CD4-positive, alpha-beta T cell treated with Interleukin-17A for 1 hour (primary cell): Measurements from ENCODE around the gene OTX1.
A peak's percentile ranks its signal among the peaks of the same experiment; 100 is the strongest.
"Not testable (repeated sequence)": the region's sequence is repeated elsewhere in the genome, so short reads cannot be mapped to it uniquely, and the experiment has no call there.

Source experiments
- DNase-seq: peaks from one replicate; pipeline ENCODE4 v3.0.0-alpha.2; 2020

The OTX1 gene

GRCh38 chr2:63050334-63051041, at the start of gene OTX1:
TSS of gene OTX1 (plus strand) at chr2:63050830. CDS start at chr2:63052991, 2,161 bp downstream.
- peak; percentile 56 for DNase-seq

GRCh38 chr2:63001576-63001975, 49.1 kb upstream of the OTX1 start:
- no peak for DNase-seq

GRCh38 chr2:63003351-63003750, 47.3 kb upstream of the OTX1 start:
- DNase-seq: no peak

DNA sequence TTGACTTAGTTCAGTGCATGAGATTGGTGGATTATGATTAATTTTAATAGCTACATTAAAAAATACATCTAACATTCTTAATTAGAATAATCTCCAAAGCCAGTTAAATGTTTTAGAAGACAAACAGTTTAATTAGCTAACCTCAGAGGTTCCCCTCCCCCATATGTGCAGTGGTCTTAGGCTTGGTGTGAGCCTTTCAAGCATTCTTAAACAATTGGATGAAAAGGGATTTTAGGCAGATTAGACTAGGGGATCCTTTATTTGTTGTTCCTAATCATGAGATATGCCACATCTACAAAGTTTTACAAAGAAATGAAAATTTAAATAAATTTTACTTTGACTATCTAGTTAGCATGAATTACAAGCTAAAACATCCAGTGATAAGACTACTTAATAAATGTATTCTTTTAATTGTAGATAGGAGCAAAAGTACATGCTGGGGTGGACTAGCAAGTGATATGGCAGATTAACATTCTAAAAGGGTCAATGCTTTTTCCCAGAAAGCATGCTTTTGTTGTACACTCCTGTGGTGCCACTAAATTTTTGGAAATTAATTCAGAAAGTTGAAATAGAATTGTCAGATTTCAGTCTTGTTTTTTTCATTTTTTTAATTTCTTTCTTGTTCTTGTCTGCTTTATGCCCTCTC, 42.7 kb upstream of the OTX1 start:
- no peak for DNase-seq

GRCh38 chr2:63008838-63009237, 41.8 kb upstream of the OTX1 start:
- no peak for DNase-seq

- no peak for DNase-seq
Measured at GRCh38 chr2:63009490-63009889, 41.1 kb upstream of the OTX1 start.

DNA sequence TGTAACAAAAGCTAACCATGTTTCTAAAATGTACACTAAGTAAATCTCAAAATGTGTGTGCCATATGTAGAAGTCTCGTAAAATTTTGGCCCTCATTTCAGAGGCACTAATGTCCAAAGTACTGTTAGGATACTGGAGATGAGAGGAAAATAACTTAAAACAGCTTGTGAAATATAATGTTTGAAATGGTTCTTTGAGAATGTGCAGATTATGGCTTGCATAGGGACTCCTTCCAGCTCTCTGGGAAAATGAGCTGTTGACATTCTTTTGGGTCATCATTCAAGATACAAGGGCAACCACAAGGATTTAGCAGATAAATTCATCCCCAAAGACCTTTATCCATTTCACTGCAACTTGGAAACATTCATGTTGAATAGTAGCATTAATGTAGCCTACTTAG, 38.1 kb upstream of the OTX1 start:
- no peak for DNase-seq

DNA sequence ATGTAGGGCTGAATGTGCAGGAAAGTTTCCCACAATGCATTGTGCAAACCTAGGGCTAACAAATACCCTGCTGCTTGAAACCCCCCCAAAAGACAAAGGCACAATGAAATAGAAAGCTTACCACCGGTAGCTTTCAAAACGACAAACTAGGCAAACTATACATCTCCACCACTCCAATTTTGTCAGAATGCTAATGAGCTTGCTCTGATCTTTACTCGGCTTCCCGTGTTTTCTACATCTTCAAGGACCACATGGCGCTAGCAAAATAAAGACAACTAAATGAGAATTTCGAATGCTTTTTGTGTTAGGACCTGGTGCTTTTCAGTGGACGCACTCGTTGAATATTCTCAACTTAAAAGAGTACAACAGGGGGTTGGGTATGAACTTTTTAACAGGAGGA, 37.2 kb upstream of the OTX1 start:
- DNase-seq: no peak

- no peak for DNase-seq
Measured at GRCh38 chr2:63015389-63015788, 35.2 kb upstream of the OTX1 start.

- no peak for DNase-seq
Measured at GRCh38 chr2:63018439-63018838, 32.2 kb upstream of the OTX1 start.

- DNase-seq: not testable (repeated sequence)
Measured at GRCh38 chr2:63019686-63020085, 30.9 kb upstream of the OTX1 start.

GRCh38 chr2:63023444-63023843, 27.2 kb upstream of the OTX1 start:
- DNase-seq: no peak

DNA sequence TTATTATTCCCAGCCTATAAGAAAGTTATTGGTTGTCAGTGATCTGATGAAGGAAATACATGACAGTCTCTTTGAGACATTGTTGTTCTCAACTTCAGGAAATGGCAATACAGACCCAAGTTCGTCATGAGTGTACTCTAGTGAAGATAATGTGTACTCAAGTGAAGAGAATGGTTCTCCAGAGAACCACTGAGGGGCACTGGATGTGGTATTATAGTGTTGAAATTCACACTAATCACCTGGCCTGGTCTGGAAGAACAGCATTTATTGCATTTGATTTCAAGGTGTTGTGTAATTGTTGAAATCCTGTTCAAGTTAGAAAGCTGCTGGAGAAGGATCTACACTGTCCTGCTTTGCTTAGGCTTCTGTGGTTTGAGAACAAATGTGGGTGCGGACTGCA, 23.4 kb upstream of the OTX1 start:
- DNase-seq: no peak

DNA sequence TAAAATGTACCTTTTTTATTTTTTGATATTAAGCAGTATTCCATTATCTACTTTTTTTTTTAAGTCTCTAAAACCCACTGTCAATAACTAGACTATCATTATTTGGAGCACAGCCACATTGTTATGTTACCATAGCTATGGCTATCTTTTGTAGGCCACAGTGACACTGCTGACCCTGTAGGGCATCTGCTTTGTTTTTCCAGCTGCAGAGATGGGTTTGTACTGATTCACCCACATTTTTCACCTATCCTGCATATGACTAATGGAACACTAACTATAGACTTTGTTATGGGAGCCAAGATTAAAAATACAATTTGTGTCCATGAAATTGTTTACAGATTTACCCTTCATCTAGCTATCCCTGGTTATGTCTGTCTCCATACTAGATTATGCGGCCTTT, 21.6 kb upstream of the OTX1 start:
- no peak for DNase-seq

- no peak for DNase-seq
Measured at GRCh38 chr2:63034526-63034925, 16.1 kb upstream of the OTX1 start.

GRCh38 chr2:63035169-63035568, 15.5 kb upstream of the OTX1 start:
- no peak for DNase-seq

DNA sequence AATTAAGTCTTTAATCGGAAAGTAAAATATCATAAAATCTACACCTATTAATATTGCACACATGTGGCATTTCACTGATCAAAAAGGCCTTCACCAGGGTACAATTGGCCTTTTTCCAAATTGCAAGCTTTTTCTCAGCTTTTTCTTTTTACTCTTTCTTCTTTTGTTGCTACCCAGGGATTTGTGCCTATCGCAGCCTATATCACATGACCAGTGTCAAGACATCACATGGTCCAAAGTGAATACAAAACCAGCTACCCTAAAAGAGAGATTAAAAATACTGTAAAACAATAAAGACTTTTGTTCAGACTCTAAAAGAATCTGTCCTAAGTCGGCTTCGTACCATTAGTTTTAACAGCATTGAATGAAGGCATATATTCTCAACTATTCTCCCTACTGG, 15.0 kb upstream of the OTX1 start:
- DNase-seq: no peak

GRCh38 chr2:63038034-63038433, 12.6 kb upstream of the OTX1 start:
- DNase-seq: no peak

DNA sequence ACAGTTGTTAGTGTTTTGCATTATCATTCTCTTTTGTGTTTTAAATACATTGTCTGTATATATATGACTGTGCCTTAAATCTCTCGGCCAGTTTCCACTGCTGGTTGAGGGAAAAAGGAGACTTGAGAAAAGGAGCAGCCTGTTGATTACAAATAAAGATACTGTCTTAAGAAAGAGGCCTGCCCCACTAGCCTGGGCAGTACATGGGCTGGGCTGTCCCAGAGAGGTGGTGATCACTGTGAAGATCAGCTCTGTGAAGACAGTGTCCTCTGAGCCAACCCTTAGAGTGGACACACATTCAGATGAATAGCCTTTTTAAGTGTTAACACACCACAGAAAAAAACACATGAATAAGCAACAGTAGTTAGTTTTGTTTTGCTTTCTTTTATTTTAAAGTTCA, 10.0 kb upstream of the OTX1 start:
- DNase-seq: no peak

- no peak for DNase-seq
Measured at GRCh38 chr2:63041592-63041991, 9.0 kb upstream of the OTX1 start.

DNA sequence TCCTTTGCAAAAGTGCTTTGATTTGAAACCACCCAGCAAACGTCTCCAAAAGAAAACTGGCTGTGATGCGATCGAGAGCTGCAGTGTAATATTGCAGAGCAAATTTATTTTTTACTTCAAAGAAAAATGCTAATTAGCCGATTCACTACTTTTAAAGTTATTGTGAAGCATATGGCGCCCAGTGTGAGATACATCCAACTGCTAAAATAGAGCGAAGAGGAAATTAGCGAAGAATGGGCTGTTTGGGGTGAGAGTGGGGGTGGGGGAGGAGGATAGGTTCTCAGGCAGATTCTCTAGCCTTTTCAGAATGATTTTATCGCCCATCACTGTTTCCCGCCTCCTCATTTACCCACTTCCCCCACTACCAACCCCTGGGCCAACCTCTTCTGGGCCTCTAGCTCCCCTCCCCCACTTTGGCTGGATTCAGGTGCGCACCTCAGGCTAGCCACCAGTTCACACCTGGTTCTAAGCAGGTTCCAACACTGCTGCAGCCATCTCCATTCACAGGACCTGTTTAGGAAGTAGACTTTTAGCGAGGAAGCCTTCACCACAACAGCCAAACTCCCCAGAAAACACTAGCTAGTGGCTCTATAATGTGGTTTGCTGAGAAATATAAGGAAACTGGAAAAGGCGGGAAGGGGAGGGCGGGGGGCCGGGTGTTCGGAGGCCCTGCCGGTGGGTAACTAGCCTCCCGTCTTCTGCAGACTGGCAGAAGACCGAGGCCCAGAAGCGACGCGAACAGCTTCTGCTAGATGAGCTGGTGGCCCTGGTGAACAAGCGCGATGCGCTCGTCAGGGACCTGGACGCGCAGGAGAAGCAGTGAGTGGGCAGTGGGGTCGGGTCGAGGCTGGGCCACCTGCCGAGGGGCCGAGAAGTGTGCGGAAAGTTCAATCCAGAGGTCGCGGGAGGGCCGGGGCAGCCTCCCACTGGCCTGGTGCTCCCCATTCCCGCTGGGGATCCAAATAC, 6.0 kb upstream of the OTX1 start:
- DNase-seq: no peak

- DNase-seq: no peak
Measured at GRCh38 chr2:63046552-63046951, 4.1 kb upstream of the OTX1 start.

GRCh38 chr2:63046961-63047320, 3.7 kb upstream of the OTX1 start:
- no peak for DNase-seq
